ENCODE measurements around the gene TSPY3.
"Not testable (repeated sequence)": the region's sequence is repeated elsewhere in the genome, so short reads cannot be mapped to it uniquely, and the experiment has no call there.

The TSPY3 gene, protein sequence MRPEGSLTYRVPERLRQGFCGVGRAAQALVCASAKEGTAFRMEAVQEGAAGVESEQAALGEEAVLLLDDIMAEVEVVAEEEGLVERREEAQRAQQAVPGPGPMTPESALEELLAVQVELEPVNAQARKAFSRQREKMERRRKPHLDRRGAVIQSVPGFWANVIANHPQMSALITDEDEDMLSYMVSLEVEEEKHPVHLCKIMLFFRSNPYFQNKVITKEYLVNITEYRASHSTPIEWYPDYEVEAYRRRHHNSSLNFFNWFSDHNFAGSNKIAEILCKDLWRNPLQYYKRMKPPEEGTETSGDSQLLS

DNA sequence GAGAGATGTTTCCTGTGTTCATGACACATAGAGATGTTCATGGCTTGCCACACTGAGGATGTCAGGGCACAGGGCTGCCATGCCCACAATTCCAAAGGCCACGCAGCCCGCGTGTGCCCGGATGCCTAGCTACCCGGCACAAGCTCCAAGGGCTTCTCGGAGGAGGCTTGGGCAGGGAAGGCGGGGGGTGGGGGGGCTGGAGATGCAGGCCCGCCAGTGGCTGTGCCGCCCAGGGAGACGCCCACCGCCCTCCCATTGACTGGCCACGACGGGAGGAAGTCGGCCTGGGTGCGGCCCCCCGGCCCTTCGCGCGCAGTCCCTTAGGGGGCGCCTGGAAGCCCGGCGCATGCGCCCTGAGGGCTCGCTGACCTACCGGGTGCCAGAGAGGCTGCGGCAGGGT, at the start of gene TSPY3:
Gene TSPY3, plus strand, starts transcription at position 301 of the 400 bp plus-strand sequence. Its CDS starts 46 bp downstream, at position 347.
- TF ChIP-seq, protein P1, sequence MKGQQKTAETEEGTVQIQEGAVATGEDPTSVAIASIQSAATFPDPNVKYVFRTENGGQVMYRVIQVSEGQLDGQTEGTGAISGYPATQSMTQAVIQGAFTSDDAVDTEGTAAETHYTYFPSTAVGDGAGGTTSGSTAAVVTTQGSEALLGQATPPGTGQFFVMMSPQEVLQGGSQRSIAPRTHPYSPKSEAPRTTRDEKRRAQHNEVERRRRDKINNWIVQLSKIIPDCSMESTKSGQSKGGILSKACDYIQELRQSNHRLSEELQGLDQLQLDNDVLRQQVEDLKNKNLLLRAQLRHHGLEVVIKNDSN (IDR thresholded peaks at IDR 0.05): not testable (repeated sequence)
- TF ChIP-seq, protein P2, sequence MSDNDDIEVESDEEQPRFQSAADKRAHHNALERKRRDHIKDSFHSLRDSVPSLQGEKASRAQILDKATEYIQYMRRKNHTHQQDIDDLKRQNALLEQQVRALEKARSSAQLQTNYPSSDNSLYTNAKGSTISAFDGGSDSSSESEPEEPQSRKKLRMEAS (IDR thresholded peaks at IDR 0.05): not testable (repeated sequence)
- TF ChIP-seq NFIC (IDR thresholded peaks at IDR 0.05): not testable (repeated sequence)

DNA sequence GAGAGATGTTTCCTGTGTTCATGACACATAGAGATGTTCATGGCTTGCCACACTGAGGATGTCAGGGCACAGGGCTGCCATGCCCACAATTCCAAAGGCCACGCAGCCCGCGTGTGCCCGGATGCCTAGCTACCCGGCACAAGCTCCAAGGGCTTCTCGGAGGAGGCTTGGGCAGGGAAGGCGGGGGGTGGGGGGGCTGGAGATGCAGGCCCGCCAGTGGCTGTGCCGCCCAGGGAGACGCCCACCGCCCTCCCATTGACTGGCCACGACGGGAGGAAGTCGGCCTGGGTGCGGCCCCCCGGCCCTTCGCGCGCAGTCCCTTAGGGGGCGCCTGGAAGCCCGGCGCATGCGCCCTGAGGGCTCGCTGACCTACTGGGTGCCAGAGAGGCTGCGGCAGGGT, 40.7 kb upstream of the TSPY3 start, which contains the start of gene TSPY8:
Gene TSPY8, plus strand, starts transcription at position 301 of the 400 bp plus-strand sequence. Its CDS starts 46 bp downstream, at position 347.
- TF ChIP-seq CEBPB (IDR thresholded peaks at IDR 0.05); EP300 (IDR thresholded peaks at IDR 0.05; ENCODE audit: borderline replicate concordance); TAF1 (IDR thresholded peaks at IDR 0.05; ENCODE audit: low read depth): not testable (repeated sequence)

Data from Ishikawa (cell line).